Activated CD4-positive, alpha-beta T cell treated with anti-CD3 and anti-CD28 coated beads for 24 hours (primary cell): ENCODE data around the gene ARHGEF19.
"Not testable (repeated sequence)": the region's sequence is repeated elsewhere in the genome, so short reads cannot be mapped to it uniquely, and the experiment has no call there.

Experiments
- DNase-seq, 2 donors: peaks; one replicate each; pipeline ENCODE4 v3.0.0-alpha.2; 2020; ENCODE audit warnings: low read depth in 2 of 2

ARHGEF19 gene

GRCh38 chr1:16244650-16245285, 32.3 kb upstream of the ARHGEF19 start:
- DNase-seq: no peak

DNA sequence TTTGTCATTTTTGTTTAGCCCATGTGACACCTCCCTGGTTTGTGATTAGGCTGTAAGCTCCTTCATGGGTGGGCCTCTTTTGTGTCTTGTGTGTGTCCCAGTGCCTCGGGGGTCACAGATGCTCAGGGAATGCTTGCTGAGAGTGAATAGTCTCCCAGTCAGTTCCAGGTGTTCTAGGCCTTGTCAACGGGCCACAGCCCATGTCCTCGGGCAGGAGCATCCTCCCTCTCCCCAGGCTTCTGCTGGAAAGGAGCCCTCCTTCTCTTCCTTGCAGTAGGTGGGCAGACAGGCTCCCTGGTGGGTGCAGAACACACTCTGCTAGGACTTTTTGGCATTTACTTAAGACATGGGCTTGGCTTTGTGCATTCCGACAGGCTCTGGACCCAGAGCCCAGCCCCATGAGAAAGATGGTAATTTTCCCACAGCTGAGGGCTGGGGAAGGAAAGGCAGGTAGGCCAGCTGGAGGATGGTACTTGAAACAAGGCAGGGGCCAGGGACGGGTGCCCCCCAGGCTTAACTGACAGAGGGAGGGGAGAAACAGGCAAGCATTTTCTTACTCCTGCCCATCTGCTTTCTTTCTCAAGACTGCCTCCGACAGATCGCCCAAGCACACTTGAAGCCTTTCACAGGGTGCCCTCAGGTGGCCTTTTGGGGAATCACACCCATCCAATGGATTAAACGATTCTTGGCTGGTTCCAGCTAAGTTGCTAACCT, 31.6 kb upstream of the ARHGEF19 start:
- DNase-seq: peak; percentile 63 to 68

GRCh38 chr1:16243215-16243610, 30.8 kb upstream of the ARHGEF19 start:
- DNase-seq: no peak

- no peak for DNase-seq
Measured at GRCh38 chr1:16242556-16243214, 30.2 kb upstream of the ARHGEF19 start.

GRCh38 chr1:16241221-16241708, 28.8 kb upstream of the ARHGEF19 start:
- DNase-seq: no peak

DNA sequence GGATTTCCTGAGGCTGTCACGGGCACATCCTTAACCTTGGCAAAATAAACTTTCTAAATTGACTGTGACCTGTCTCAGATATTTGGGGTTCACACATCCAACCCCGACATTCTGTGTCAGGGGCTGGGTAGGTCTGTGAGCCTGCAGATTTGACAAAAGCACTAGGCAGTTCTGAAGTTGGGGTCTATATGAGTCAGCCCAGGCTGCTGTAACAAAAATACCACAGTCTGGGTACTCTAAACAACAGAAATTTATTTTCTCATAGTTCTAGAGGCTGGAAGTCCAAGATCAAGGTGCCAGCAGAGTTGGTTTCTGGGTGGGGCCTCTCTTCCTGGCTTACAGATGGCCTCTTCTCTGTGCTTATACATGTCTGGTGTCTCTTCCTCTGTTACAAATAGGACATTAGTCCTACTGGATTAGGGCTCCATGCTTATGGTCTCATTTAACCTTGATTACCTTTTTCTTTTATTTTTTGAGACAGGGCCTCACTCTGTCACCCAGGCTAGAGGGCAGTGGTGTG, 27.6 kb upstream of the ARHGEF19 start:
- DNase-seq: no peak

DNA sequence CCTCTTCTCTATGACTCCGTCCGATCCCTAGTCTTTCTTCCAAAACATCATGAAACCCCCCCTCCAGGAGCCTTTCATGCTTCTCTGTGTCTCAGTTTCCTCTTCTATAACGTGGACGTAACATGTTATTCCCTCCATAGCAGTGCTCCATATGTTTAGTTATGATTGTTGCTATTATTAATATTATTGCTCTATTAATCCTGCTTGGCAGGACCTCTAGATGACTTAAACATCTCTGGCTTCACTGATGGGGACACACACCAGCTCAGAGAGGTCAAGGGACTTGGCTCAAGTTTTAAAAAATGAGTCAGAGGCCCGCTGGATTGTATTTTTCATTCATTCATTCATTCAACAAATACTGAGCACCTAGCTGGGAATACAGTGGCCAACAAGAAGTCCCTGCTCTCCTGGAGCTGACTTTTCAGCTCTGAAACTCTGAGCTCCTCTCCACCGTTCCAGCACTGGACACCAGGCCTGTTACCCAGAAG, 24.9 kb upstream of the ARHGEF19 start:
- DNase-seq: no peak

DNA sequence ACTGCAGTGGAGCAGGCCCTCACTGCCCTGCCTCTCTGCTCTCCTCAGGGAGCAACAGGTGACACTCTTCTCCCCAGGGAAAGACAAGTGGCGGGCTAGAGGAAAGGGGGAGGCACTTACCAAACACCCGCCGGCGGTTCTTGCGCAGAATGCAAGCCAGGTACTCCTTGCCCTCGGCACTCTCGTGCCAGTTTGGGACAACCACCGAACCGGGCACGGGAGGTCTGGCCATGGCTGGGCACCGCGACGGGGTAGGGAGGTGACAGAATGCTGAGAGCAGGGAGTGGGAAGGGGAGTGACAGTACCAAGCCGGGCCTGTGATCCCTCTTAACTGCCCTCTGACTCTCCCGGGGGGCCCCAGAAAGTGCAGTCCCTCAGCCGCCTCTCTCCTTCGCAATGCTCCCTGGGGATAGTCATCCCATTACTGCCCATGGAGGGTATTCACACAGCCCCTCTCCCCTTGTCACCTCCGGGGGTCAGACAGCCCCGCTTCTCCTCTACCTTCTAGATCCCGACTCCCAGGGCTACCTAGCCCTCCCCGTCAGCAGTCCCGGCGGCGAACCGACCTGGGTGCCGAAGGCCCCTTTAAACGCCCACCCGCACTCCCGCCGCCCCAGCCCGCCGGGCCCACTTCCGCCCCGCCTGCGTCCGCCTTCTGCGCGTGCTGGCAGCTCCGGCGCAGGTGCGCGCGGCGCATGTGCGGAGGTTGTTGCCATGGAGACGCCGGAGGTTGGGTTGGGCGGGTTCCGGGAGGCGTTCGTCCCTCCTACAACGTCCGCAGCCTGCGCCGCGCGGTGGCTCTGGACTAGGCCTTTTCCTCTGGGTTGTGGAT, 24.3 kb upstream of the ARHGEF19 start, which contains the start of gene CPLANE2:
CPLANE2 (minus strand) TSS at position 673 of the 832 bp plus-strand sequence; CDS start at position 232, 441 bp downstream.
- DNase-seq: peak; percentile 94 to 96

GRCh38 chr1:16235944-16236510, 23.6 kb upstream of the ARHGEF19 start:
- no peak for DNase-seq

DNA sequence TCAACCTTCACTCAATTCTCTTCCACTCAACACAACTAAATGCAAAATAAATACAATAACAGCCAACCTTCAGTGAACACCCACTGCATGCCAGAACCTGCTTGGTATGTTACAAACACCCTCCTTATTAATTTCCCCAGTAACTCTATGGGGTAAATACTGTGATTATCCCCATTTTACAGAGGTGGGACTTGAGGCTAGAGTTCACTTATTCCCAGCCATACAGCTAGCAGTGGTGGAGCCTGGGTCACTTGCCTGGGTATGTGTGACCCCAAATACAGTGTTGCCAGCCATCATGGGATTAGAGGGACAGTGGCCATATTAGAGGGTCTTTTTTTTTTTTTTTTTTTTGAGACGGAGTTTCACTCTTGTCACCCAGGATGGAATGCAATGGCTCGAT, 22.9 kb upstream of the ARHGEF19 start:
- no peak for DNase-seq

DNA sequence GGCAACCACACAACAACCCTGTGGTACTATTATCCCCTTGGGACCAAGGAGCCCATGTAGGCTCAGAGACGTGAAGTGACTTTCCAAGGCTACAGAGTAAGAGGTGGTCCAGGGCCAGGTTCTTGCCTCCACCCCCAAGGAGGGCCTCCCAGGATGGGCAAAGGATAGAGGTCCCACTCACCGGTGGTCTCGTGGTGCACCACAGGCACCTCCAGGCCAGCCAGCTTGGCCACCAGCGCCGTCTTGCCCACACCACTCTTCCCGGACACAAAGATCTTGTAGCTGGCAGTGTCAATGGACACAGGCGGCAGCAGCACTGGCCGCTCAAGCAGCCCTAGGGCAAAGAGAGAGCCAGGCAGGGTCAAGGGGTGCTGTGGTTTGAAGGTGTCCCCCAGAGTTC, 21.0 kb upstream of the ARHGEF19 start:
- DNase-seq: no peak

DNA sequence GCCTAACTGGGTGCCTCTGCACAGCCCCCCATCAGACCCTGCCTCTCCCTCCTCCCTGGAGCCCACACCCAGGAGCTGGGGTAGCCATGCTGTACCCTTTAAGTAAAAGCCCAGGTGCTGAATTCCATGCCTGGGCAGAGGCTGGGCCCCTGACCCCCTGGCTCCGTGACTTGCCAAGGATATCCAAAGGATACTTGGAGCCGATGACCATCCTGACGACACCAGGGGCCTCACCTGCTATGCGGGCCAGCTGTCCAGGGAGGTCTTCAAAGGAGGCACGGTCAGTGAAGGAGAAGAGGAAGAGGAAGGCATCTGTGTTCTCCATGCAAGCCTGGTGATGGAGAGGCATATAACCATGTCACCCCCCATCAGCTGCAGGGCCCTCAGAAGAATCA, 19.9 kb upstream of the ARHGEF19 start:
- DNase-seq: no peak

GRCh38 chr1:16231331-16232315, 19.2 kb upstream of the ARHGEF19 start:
- no peak for DNase-seq

GRCh38 chr1:16230744-16231143, 18.3 kb upstream of the ARHGEF19 start:
- DNase-seq: no peak

DNA sequence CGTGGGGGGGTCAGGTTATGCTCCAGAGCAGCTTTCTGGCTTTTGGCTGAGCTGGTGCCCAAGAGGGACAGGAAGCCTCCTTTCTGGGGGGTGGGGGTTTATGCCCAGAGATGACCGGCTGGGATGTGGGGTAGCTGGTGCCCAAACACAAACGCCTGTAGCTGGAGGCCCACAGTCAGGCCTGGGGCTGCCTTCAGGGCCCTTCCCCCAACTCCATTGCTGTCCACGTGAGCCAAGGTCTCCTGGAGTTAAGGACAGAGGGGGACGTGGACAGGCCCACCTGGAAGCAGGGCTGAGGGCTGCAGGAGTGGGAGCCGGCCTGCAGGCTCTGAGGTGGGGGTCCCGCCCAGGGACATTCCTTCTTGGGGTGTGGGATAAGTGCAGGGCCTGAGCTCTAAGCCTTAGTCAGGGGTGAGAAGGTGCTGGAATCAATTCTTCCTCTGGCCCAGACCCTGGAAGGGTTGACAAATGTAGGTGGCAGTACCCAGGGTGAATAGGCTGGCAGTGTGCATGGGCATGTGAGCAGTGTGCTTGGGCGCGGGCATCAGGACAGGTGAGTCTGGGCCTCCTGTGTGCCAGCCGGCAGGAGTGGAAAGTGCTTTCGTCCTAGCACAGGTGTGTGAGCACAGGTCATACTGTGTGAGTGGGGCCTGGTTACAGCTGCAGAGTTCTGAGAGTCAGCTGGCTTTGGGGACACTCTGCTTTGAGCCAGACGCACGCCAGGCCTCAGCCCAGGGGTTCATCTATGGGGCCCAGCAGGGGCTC, 17.7 kb upstream of the ARHGEF19 start:
- DNase-seq: no peak

GRCh38 chr1:16226490-16227179, 14.2 kb upstream of the ARHGEF19 start:
- no peak for DNase-seq

DNA sequence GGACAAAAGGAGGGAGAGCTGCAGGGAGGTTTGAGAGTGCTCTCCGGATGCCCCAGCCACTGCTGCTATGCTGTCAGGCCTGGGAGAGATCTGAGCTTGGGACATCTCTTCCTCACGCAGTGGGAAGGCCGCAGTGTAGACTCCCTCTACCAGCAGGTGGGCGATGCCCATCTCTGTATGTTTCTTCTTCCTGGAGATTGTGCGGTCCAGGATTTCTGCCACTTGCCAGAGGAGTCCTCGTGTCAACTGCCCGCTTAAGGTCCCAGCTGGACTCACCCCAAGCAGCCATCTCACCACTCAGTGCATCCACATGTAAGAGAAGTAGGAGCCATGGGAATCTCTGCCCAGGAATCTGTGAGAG, 13.7 kb upstream of the ARHGEF19 start:
- no peak for DNase-seq

DNA sequence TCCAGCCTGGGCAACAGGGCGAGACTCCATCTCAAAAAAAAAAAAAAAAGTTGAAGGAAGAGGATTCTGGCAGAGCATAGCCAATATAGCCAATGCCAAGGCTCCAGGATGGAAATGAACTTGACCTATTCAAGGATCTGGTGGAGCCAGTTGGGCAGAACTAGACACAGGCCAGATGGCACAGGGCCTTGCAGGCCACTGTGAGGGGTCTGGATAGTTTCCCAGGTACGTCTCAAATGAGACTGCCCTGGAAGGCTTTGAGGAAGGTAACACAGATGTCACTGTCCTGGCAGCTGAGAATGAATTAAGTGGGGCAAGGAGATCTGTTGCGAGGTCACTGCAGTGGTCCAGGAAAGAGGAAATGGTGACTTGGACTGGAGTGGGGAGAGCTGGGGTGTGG, 12.0 kb upstream of the ARHGEF19 start:
- DNase-seq: no peak

- not testable (repeated sequence) for DNase-seq
Measured at GRCh38 chr1:16222716-16223115, 10.3 kb upstream of the ARHGEF19 start.
